ENCODE measurements around the gene TBC1D12.

Gene TBC1D12

DNA sequence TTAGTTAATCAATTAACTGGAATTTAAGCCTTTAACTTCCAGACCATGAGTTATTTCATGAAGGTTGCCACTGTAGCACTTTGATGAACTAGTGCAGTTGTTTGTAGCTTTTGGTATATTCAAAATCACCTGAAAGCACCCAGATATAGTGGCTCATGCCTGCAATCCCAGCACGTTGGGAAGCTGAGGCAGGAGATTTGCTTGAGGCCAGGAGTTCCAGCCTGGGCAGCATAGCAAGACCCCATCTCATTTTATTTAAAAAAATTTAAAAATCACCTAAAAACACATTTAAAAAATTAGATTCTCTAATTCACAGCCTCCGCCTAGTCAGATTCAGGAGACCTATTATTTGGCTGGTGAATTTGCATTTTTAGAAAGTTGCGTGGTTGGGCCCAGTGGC is 9.0 kb downstream of the TBC1D12 start:
- TF ChIP-seq EZH2 (IDR thresholded peaks at IDR 0.05; ENCODE audit: borderline replicate concordance, low read depth, low read length, severe bottlenecking), result no peak
- TF ChIP-seq, protein P1, sequence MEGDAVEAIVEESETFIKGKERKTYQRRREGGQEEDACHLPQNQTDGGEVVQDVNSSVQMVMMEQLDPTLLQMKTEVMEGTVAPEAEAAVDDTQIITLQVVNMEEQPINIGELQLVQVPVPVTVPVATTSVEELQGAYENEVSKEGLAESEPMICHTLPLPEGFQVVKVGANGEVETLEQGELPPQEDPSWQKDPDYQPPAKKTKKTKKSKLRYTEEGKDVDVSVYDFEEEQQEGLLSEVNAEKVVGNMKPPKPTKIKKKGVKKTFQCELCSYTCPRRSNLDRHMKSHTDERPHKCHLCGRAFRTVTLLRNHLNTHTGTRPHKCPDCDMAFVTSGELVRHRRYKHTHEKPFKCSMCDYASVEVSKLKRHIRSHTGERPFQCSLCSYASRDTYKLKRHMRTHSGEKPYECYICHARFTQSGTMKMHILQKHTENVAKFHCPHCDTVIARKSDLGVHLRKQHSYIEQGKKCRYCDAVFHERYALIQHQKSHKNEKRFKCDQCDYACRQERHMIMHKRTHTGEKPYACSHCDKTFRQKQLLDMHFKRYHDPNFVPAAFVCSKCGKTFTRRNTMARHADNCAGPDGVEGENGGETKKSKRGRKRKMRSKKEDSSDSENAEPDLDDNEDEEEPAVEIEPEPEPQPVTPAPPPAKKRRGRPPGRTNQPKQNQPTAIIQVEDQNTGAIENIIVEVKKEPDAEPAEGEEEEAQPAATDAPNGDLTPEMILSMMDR (IDR thresholded peaks at IDR 0.05; ENCODE audit: borderline replicate concordance, extremely low read depth, low read length, poor library complexity, severe bottlenecking), result no peak
- Histone ChIP-seq H2AFZ (ENCODE audit: low read depth, low read length) (no peak overlapping the region), H3K79me2 (ENCODE audit: insufficient read depth, low read length) (no peaks in the 10 kb centered on the region), H3K36me3 (ENCODE audit: insufficient read depth, low read length) (no peaks in the 10 kb centered on the region), H3K27me3 (ENCODE audit: insufficient read depth, low read length, poor library complexity) (peaks cover 12% of the 10 kb centered on the region), H3K9me3 (ENCODE audit: insufficient read depth, low read length, severe bottlenecking) (no peaks in the 10 kb centered on the region), H3K27ac (ENCODE audit: low read length) (no peak overlapping the region), H3K9ac (ENCODE audit: low read depth, low read length) (no peak overlapping the region), H3K4me3 (ENCODE audit: low read depth in 1 of 2, low read length in 2 of 2) (no peak overlapping the region), H4K20me1 (ENCODE audit: insufficient read depth, low read length) (no peaks in the 10 kb centered on the region), H3K4me2 (ENCODE audit: insufficient read depth, low read length) (no peak overlapping the region), H3K4me1 (ENCODE audit: insufficient read depth, low read length) (no peaks in the 10 kb centered on the region)
- ATAC-seq (ENCODE audit: insufficient read depth, low read depth), result no peak
- DNase-seq, result no peak

DNA sequence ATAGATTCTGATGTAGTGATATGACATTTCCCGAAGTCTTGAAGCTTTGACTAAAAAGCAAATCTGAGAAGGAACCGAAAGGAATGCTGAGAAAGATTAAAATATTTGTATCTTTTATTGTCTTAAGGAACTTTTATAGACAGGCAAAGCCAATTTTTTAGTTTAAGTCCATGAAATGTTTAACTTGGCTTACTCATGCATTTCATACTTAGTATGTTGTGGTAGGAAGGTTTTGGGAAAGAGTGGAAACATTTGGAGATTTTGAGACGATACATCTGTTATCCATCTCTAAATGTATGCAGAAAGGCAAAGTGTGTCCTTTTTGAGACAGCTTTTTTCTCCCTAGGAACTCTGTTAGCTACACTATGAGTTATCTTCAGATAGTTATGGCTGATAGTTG is 10.1 kb downstream of the TBC1D12 start:
- H4K20me1 ChIP-seq (ENCODE audit: insufficient read depth, low read length), result no peaks in the 10 kb centered on the region
- no peak overlapping the region for H3K4me2 ChIP-seq (ENCODE audit: insufficient read depth, low read length)
- DNase-seq (no peak), ATAC-seq (ENCODE audit: insufficient read depth, low read depth) (no peak)
- H3K36me3 ChIP-seq (ENCODE audit: insufficient read depth, low read length), result no peaks in the 10 kb centered on the region
- TF ChIP-seq, protein P1 (IDR thresholded peaks at IDR 0.05; ENCODE audit: borderline replicate concordance, extremely low read depth, low read length, poor library complexity, severe bottlenecking), result no peak
- no peak for TF ChIP-seq EZH2 (IDR thresholded peaks at IDR 0.05; ENCODE audit: borderline replicate concordance, low read depth, low read length, severe bottlenecking)
- no peaks in the 10 kb centered on the region for H3K79me2 ChIP-seq (ENCODE audit: insufficient read depth, low read length)
- H3K9ac ChIP-seq (ENCODE audit: low read depth, low read length), result no peak overlapping the region
- no peak overlapping the region for H2AFZ ChIP-seq (ENCODE audit: low read depth, low read length)
- H3K4me3 ChIP-seq (ENCODE audit: low read depth in 1 of 2, low read length in 2 of 2), result no peak overlapping the region
- no peak overlapping the region for H3K27ac ChIP-seq (ENCODE audit: low read length)
- H3K4me1 ChIP-seq (ENCODE audit: insufficient read depth, low read length), result no peaks in the 10 kb centered on the region
- H3K27me3 ChIP-seq (ENCODE audit: insufficient read depth, low read length, poor library complexity), result peaks cover 12% of the 10 kb centered on the region
- no peaks in the 10 kb centered on the region for H3K9me3 ChIP-seq (ENCODE audit: insufficient read depth, low read length, severe bottlenecking)

DNA sequence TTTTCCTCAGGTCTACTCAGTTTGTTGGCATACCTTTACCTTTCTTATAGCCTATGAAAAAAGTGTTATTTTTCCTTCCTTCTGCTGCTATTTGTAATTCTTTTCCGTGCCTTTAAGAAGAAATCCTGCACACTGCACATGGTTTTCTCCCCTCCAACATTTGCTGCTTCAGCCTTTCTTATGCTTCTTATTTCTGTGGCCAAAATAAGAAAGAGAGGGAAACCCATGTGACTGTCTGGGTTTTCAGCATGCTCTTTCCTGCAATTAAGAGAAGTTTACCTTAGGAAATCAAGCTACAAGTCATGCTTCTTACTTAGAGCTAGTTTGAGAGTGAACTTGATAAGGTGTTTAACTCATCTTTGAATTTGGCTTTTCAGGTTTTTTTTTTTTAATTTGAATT is 11.0 kb downstream of the TBC1D12 start:
- Histone ChIP-seq H3K36me3 (ENCODE audit: insufficient read depth, low read length) (no peaks in the 10 kb centered on the region), H3K4me2 (ENCODE audit: insufficient read depth, low read length) (no peak overlapping the region), H4K20me1 (ENCODE audit: insufficient read depth, low read length) (no peaks in the 10 kb centered on the region), H3K4me1 (ENCODE audit: insufficient read depth, low read length) (no peaks in the 10 kb centered on the region), H3K27me3 (ENCODE audit: insufficient read depth, low read length, poor library complexity) (peaks cover 9% of the 10 kb centered on the region), H3K9me3 (ENCODE audit: insufficient read depth, low read length, severe bottlenecking) (no peaks in the 10 kb centered on the region), H3K79me2 (ENCODE audit: insufficient read depth, low read length) (no peaks in the 10 kb centered on the region), H3K27ac (ENCODE audit: low read length) (no peak overlapping the region), H3K9ac (ENCODE audit: low read depth, low read length) (no peak overlapping the region), H2AFZ (ENCODE audit: low read depth, low read length) (no peak overlapping the region), H3K4me3 (ENCODE audit: low read depth in 1 of 2, low read length in 2 of 2) (no peak overlapping the region)
- ATAC-seq (ENCODE audit: insufficient read depth, low read depth), result no peak
- TF ChIP-seq, protein P1 (IDR thresholded peaks at IDR 0.05; ENCODE audit: borderline replicate concordance, extremely low read depth, low read length, poor library complexity, severe bottlenecking), result no peak
- no peak for DNase-seq

DNA sequence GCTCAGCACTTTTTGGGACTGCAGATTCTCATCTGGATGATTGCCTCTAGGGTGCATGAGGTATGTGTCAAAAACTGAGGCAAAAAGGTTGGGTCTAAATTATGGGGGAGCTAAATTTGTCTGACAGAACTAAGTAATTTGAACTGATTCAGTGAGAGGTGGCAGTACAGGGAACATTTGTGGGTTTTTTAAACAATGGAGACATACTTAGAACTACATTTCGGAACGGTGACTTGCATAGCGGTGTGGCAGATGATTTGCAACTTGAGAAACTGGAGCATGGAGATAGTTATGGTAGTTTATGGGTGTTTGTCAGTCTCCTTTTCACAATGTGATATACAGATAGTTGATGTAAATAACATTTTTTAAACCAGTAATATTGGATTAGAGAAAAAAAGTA is 14.6 kb downstream of the TBC1D12 start:
- DNase-seq, result no peak
- H3K27ac ChIP-seq (ENCODE audit: low read length), result no peak overlapping the region
- no peaks in the 10 kb centered on the region for H3K9me3 ChIP-seq (ENCODE audit: insufficient read depth, low read length, severe bottlenecking)
- H3K79me2 ChIP-seq (ENCODE audit: insufficient read depth, low read length), result no peaks in the 10 kb centered on the region
- H3K4me1 ChIP-seq (ENCODE audit: insufficient read depth, low read length), result no peaks in the 10 kb centered on the region
- no peak overlapping the region for H3K9ac ChIP-seq (ENCODE audit: low read depth, low read length)
- H4K20me1 ChIP-seq (ENCODE audit: insufficient read depth, low read length), result no peaks in the 10 kb centered on the region
- no peak for TF ChIP-seq EZH2 (IDR thresholded peaks at IDR 0.05; ENCODE audit: borderline replicate concordance, low read depth, low read length, severe bottlenecking)
- TF ChIP-seq, protein P1 (IDR thresholded peaks at IDR 0.05; ENCODE audit: borderline replicate concordance, extremely low read depth, low read length, poor library complexity, severe bottlenecking), result no peak
- no peak for ATAC-seq (ENCODE audit: insufficient read depth, low read depth)
- no peak overlapping the region for H2AFZ ChIP-seq (ENCODE audit: low read depth, low read length)
- no peak overlapping the region for H3K4me3 ChIP-seq (ENCODE audit: low read depth in 1 of 2, low read length in 2 of 2)
- H3K36me3 ChIP-seq (ENCODE audit: insufficient read depth, low read length), result no peaks in the 10 kb centered on the region
- H3K27me3 ChIP-seq (ENCODE audit: insufficient read depth, low read length, poor library complexity), result no peaks in the 10 kb centered on the region
- no peak overlapping the region for H3K4me2 ChIP-seq (ENCODE audit: insufficient read depth, low read length)

Data from DND-41 (cell line).